ENCODE measurements around the gene SETD5.

The SETD5 gene

GRCh38 chr3:9380014-9380413 is 17.4 kb upstream of the SETD5 start:
- no peak for TF ChIP-seq POLR2A (IDR thresholded peaks at IDR 0.05; ENCODE audit: low read depth, low read length)
- DNase-seq (ENCODE audit: insufficient read length, low spot score): no peak
- no peak for FAIRE-seq

GRCh38 chr3:9384141-9384828 is 13.1 kb upstream of the SETD5 start:
- DNase-seq (ENCODE audit: insufficient read length, low spot score): no peak
- no peak for FAIRE-seq
- TF ChIP-seq POLR2A (IDR thresholded peaks at IDR 0.05; ENCODE audit: low read depth, low read length): no peak

GRCh38 chr3:9385187-9386077 is 12.0 kb upstream of the SETD5 start:
- FAIRE-seq: peak; percentile 11
- DNase-seq (ENCODE audit: insufficient read length, low spot score): no peak
- TF ChIP-seq POLR2A (IDR thresholded peaks at IDR 0.05; ENCODE audit: low read depth, low read length): no peak

GRCh38 chr3:9386078-9386459 is 11.3 kb upstream of the SETD5 start:
- FAIRE-seq (no peak), DNase-seq (ENCODE audit: insufficient read length, low spot score) (no peak)
- no peak for TF ChIP-seq POLR2A (IDR thresholded peaks at IDR 0.05; ENCODE audit: low read depth, low read length)

GRCh38 chr3:9386501-9387321 is 10.7 kb upstream of the SETD5 start:
- FAIRE-seq (no peak), DNase-seq (ENCODE audit: insufficient read length, low spot score) (no peak)
- no peak for TF ChIP-seq POLR2A (IDR thresholded peaks at IDR 0.05; ENCODE audit: low read depth, low read length)

- FAIRE-seq (peak; percentile 71), DNase-seq (ENCODE audit: insufficient read length, low spot score) (no peak)
- no peak for TF ChIP-seq POLR2A (IDR thresholded peaks at IDR 0.05; ENCODE audit: low read depth, low read length)
Observed at GRCh38 chr3:9387322-9387655, 10.1 kb upstream of the SETD5 start.

GRCh38 chr3:9388142-9388541 is 9.3 kb upstream of the SETD5 start:
- TF ChIP-seq POLR2A (IDR thresholded peaks at IDR 0.05; ENCODE audit: low read depth, low read length): no peak
- DNase-seq (ENCODE audit: insufficient read length, low spot score) (no peak), FAIRE-seq (peak; percentile 68)

GRCh38 chr3:9388562-9389272 is 8.7 kb upstream of the SETD5 start:
- FAIRE-seq (no peak), DNase-seq (ENCODE audit: insufficient read length, low spot score) (no peak)
- TF ChIP-seq POLR2A (IDR thresholded peaks at IDR 0.05; ENCODE audit: low read depth, low read length): no peak

- TF ChIP-seq POLR2A (IDR thresholded peaks at IDR 0.05; ENCODE audit: low read depth, low read length): no peak
- no peak for DNase-seq (ENCODE audit: insufficient read length, low spot score)
- FAIRE-seq: no peak
Observed at GRCh38 chr3:9390265-9390888, 7.0 kb upstream of the SETD5 start.

GRCh38 chr3:9392041-9392440 is 5.4 kb upstream of the SETD5 start:
- DNase-seq (ENCODE audit: insufficient read length, low spot score): no peak
- TF ChIP-seq POLR2A (IDR thresholded peaks at IDR 0.05; ENCODE audit: low read depth, low read length): no peak
- no peak for FAIRE-seq

- FAIRE-seq (no peak), DNase-seq (ENCODE audit: insufficient read length, low spot score) (no peak)
- no peak for TF ChIP-seq POLR2A (IDR thresholded peaks at IDR 0.05; ENCODE audit: low read depth, low read length)
Observed at GRCh38 chr3:9395570-9396300, 1.7 kb upstream of the SETD5 start.

GRCh38 chr3:9396301-9396631 is 1.1 kb upstream of the SETD5 start:
- FAIRE-seq: peak; percentile 89
- TF ChIP-seq POLR2A (IDR thresholded peaks at IDR 0.05; ENCODE audit: low read depth, low read length): peak; percentile 30
- DNase-seq (ENCODE audit: insufficient read length, low spot score): peak; percentile 80

Measured in H54 (cell line).